Jurkat, Clone E6-1 (cell line): ENCODE results near the gene ZBTB12.

Experiments used
- DNase-seq: peaks from one replicate; pipeline ENCODE4 v3.0.0-alpha.2; 2011; ENCODE audit warnings: low read depth, low spot score
- H3K4me3 ChIP-seq: 2 replicates; pipeline ENCODE4 v1.5.1; 2011; ENCODE audit warnings: mild to moderate bottlenecking, low read length, control low read depth, moderate library complexity

Gene ZBTB12

DNA sequence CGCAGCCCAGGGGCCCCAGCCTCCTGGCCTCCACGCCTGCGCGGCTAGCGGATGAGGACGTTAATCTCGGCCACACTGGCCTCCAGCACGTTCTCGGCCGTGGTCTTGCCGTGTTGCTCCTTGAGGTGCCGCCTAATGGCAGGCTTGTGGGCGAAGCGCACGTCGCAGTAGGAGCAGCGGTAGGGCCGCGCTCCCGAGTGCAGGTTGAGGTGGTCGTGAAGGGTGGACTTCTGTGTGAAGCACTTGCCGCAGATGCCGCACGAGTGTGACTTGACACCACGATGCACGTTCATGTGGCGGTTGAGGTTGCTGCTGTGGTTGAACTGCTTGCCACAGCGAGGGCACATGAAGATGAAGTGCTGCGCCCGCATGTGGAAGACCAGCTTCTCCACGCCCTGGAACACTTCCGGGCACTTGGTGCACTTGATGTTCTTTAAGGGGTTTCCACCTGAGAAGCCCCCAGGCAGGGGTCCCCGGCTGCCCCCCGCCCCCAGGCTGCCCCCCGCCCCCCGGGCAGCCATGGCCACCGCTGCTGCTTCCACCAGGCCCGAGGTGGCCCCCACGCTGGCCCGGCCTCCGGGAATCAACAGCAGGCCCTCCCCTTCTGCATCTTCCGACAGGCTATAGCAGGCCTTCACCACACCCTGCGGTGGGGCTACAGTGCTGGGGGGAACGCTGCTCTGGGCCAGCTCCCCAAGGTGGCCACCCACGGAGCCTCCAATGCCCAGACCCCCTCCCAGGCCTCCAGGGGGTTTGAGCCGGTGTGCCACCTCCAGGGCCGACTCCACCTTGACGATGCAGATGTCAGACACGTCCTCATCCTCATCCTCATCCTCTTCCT lies 1.8 kb downstream of the ZBTB12 start:
- no peak overlapping the region for H3K4me3 ChIP-seq
- DNase-seq = no peak

DNA sequence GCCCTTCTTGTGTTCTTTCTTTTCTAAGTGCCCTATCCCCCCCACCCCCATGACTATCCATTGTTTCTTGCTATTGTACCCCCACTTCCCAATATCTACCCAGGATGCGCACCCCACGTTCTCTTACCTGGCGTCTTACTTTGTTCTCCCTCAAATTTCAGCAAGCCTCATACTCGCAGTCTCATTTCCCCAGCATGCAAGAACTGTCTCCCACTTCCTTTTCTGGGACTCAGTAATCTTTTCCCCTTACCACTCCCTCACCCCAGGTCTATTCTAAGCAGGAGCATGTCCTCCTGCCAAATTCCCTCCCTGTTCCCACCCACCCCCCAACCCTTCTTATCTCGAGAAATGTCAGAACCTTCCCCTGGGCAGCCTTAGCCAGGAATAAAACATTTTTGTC lies 2.7 kb downstream of the ZBTB12 start:
- no peak overlapping the region for H3K4me3 ChIP-seq
- DNase-seq = no peak

DNA sequence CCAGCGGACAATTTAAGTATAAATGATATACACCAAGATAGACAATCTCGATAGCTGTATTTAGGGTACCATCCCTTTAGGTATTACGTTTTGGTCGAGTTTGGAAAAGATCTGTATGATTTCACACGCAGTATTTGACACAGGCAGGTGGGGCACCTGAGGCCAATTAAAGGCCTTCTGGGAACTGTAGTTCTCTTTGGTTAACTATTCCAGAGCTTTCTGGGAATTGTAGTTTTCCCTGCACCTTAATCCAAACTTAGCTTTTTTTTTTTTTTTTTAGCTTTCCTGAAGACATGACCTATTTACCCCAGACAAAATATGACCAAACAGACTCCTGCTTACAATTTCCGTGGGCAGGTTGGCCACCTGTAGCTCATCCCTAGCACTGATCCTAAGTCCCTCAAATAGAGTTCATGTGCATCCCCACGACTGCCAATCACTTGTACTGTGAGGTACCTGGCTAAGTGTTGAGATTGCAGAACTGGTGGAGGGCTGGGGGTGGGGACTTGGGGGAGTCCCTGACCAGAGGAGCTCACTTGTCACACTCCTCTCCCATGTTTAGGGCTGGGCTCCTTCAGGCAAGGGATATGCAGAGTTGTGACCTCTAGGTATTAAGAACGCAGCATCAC lies 3.4 kb downstream of the ZBTB12 start:
- DNase-seq = peak; percentile 49
- H3K4me3 ChIP-seq = peak overlapping the region; percentile 95

DNA sequence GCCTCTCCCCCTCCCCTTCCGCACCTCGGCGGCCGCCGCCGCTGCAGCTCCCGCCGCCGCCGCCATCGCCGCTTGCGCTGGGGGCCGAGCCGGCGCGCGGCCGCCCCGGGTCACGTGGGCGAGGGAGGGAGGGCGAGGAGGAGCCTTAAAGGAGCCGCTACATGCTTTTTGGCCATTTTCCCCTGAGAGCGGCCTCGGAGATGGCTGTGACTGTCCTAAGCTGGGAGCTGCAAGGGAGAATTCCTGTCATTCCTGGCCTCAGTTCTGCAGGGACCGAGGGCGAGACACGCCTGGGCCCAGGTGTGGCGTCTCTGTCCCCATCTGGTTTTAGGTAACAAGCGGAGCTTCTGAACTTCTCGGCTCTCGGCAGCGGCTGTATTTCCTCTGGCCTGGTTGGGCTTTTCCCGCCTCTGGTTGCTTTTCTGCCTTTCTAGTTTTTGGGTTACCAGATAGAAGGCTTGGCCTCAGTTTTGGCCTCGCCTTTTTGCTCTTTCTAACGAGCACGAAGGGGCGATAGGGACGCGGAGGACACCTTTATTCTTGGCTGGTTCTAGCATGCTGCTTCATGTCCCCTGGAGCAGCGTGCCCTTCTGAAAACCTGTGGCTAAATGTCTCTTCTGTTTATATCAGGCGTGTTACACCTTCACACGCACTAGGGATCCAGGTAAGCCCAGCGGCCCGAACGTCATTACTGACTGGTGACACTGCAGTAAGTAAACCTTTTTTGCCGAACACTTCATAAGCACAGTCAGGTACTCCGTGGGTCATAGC lies 4.1 kb downstream of the ZBTB12 start, which contains the start of gene EHMT2:
Gene EHMT2 (minus strand): TSS at position 87 of the 771 bp plus-strand sequence. CDS start 21 bp downstream, at position 66.
- DNase-seq = peak; percentile 68

DNA sequence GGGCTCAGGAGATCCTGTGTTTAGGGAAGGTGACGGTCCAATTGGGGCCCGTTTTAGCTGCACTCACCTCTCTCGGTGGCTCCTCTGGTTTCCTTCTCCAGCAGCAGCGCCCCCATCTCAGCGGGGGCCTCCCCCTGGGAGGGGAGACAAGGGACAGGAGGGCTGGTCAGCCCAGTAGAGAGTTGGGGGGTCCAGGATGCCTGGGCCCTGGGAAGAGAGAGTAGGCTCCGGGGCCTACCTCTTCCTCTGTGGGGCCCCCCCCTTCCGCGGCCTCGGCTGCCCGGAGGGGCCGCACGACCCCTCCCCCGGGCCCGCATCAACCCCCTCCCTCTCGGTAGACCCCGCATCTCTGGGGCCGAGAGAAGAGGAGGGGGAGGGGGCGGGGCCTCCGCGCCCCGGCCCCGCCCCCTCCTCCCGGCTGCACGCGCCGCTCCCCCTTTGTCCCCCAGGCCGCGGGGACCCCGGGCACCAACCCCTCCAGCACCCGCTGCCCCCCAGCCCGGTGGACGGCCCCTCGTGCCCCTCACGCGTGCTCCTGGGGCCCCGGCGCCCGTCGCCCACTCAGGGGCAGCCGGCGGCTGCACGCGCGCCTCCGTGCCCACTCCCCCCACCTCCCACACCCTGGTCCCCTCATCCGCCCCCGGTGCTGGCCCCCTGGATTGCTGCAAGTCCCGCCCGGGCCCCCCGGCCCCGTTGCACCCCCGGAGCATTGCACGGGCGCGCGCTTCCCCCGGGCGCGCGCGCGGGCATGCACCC lies 4.9 kb downstream of the ZBTB12 start:
- no peak for DNase-seq
- peak overlapping the region; percentile 95 for H3K4me3 ChIP-seq

More for the DNA sequence above, 4.1 kb downstream of the ZBTB12 start, which contains the start of gene EHMT2:
- H3K4me3 ChIP-seq = peak within 1 kb of the TSS; percentile 95

DNA sequence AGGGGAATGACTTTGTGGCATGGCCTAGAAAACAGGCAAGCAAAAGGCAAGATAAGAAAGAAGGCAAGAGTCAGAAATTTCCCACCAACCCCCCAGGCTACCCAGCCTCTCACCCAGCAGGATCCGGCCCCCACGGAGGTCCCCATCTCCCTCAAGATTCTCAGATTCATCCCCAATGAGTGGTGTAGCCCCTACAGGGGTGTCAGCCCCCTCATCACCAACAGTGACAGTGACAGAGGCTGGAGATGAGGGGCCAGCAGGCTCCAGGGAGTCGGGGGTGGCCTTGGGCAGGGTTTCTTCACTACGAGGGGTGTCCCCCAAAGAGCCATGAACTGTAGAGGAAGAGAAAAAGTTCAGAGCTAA lies 5.4 kb downstream of the ZBTB12 start:
- no peak for DNase-seq

DNA sequence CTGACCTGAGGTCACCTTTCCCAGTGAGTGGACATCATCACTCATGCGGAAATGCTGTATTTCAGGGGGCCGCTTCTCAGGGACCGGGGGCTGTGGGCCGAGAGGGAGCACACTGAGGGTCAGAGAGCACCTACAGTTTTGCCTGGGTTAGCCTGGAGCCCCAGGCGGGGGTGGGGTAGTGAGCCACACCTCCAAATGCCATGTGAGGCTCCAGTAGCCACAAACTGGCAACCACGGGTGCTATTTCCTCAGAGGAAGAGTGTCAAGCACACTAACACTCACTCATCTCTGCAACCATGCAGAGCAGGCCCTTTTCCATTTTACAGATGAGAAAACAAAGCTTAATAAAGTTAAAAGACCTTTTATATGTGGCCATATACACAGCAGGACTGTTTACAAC lies 9.1 kb downstream of the ZBTB12 start:
- no peak overlapping the region for H3K4me3 ChIP-seq
- no peak for DNase-seq

More for the DNA sequence above, 5.4 kb downstream of the ZBTB12 start:
- H3K4me3 ChIP-seq = peak overlapping the region; percentile 95

DNA sequence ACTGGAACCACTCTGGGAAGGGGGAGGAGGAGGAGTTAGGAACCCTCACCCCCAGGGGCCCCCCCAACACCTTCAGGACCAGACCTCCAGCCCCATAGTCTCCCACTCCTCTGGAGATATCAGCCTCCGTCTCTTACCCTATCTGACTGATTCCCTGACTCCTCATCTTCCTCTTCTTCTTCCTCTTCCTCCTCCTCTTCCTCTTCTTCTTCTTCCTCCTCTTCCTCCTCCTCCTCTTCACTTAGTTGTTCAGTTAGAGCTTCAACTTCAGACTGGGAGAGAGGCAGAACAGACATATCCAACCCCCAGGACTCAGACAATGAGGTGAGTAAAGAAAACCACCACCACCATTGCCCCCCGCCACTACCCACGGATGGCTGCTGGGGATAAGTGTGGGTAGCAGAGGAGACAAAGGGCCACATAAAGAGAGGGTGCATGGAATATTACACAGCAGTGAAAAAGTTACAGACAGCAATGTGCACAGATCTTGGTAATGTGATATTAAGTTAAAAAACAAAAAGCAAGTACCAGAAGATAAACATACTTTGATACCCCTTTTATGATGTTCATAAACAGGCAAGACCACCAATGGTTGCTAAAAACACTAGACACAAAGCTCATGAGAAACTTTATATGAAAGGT lies 12.4 kb downstream of the ZBTB12 start:
- H3K4me3 ChIP-seq = no peak overlapping the region
- no peak for DNase-seq

DNA sequence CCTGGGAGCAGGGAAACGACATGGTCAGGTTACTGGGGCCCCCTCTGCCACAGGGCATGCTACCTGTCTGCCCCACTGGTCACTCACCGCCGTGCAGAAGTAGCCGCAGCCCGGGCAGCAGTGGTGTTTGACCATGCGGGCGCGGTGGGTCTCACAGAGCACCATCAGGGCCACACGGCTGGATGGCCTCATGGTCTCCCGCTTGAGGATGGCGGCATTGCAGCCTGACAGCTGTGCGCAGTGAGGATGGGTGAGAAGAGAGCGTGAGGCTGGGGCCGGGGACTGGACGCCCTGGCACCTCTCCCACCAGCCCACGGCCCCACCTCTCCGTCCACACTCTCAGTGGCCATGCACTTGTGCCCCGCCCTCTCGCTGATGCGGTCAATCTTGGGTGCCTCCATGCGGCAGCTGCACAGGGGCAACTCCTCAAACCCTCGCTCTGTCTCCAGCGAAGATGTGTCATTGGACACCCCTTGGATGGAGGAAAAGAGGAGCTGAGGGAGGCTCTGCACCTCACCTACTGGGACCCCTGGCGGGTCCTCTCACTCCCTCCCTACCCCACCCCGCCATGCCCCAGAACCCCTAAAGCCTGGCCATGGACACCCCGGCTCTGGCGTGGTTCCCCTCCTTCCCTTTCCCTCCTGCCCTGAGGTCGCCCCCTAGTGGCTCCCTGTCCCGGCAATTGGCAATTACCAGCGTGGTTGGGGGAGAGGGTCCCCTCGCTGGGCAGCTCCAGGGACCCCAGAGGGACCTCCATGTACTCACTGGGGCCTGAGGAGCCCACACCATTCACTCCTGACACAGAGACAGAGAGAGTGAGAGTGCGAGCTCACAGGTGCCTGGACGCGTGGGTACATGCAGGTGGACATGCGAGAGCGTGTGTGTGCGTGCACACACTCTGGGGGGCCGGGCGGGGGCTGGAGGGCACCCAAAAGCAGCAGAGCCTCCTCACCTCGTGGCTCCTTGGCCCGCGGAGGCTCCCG lies 13.3 kb downstream of the ZBTB12 start:
- no peak overlapping the region for H3K4me3 ChIP-seq
- no peak for DNase-seq

DNA sequence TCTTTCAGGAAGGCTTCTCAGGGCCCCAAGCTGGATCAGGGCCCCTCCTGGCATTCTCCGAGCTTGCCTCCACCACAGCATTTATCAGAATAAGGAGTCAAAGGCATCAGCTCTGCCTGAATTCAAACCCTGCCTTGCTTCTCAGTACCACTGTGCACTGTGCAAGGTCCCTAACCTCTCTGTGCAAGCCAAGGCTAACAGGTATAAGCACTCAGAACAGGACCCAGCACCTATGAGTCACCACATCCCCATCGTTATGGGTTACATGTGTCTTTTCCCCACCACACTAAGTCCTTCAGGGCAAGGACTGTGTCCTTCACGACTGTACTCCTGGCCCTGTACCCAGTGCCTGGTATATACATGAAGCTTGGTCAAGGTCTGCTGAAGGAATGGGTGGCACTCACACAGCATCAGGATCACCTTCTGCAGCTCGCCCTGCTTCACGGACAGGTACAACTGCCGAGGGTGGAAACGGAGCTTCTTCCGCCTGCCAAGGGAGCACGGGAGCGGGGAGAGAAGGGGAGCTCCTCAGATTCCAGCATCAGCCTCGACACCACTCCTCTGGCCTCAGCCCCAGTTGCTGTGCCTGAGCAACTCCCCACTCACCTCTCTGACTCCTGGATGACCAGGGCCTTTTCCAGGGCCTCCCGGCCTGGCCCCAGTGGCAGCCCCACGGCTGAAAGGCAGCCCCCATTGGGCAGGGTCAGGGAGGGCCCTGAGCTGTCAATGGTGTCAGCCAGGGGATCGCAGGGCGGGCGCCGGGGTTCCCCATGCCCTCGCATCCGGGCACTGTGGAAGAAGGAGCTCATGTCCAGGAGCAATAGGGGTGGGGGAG lies 14.5 kb downstream of the ZBTB12 start:
- no peak overlapping the region for H3K4me3 ChIP-seq
- DNase-seq = no peak

DNA sequence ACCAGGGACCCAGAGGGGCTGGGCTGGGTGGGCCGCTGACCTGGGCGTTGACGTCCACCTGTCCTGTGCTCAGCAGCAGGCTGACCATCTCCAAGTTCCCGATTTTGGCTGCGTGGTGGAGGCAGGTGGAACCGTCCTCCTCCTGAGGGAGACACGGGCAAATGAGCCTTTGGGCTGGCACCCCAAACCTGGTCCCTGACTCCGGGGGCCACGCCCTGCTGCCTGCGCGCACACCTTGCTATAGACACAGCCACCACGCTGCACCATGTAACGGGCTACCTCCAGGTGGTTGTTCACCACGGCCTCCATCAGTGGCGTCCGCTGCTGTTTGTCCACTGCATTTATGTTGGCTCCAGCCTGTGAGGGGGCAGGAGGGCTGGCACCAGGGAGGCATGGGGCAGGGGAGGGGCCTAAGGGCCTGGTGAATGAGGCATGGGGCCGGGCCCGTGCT lies 15.3 kb downstream of the ZBTB12 start:
- H3K4me3 ChIP-seq = no peak overlapping the region
- DNase-seq = no peak

DNA sequence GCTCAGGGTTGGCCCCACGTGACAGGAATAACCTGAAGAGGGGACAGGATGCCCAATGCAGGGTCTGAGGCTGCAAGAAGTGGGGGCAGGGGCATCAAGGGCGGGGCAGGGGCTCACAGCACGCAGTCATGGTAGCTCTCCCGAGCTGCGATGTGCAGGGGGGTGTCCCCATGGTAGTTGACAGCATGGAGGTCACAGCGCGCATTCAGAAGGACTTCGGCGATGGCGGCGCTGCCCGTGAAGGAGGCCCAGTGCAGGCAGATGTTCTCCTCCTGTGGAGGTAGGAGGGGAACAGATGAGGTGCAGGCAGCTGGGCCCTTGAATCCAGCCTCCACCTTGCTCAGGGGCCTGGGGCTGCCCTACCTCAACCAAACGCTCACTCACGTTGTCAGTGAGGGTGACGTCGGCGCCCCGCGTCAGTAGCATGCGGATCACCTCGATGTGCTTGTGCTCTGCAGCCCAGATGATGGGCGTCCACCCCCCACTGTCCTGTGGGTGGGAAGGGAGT lies 17.3 kb downstream of the ZBTB12 start:
- H3K4me3 ChIP-seq = no peak overlapping the region
- DNase-seq = no peak

DNA sequence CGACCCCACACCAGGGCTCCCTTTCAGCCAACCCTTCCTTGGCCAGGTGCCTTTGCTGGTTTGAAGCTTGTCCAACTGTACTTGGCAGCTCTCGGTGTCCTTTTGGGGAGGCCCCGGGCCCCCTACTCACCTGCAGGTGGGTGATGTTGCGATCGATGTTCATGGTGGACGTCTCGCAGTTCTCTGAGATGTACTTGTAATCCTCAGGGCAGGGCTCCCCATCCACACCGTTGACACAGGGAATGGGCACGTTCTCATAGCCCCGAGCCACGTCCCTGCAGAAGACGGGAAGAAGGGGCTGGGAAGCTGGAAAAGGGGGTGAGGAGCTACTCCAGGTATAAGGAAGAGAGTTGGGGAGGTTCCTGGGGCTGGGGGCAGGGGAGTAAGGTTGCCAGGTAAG lies 18.2 kb downstream of the ZBTB12 start:
- no peak for DNase-seq
- H3K4me3 ChIP-seq = no peak overlapping the region

DNA sequence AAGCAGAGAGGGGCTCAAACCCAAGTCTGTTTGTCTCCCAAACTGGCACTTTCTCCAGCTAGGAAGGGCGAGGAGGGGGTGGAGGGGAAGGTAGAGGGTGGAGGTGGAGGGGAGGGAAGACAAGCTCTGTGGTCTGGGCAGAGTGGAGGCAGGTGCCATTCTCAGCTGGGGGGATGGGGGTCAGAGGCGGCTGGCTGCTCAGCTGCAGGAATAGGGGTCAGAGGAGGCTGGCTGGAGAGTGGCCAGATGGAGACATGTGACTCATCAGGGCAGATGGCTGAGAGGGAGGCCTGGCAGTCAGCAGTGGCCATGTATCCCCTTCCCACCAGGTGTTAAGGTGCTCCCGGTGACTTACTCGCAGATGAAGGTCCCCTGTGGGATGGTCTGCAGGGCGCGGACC lies 19.5 kb downstream of the ZBTB12 start:
- DNase-seq = no peak
- no peak overlapping the region for H3K4me3 ChIP-seq

DNA sequence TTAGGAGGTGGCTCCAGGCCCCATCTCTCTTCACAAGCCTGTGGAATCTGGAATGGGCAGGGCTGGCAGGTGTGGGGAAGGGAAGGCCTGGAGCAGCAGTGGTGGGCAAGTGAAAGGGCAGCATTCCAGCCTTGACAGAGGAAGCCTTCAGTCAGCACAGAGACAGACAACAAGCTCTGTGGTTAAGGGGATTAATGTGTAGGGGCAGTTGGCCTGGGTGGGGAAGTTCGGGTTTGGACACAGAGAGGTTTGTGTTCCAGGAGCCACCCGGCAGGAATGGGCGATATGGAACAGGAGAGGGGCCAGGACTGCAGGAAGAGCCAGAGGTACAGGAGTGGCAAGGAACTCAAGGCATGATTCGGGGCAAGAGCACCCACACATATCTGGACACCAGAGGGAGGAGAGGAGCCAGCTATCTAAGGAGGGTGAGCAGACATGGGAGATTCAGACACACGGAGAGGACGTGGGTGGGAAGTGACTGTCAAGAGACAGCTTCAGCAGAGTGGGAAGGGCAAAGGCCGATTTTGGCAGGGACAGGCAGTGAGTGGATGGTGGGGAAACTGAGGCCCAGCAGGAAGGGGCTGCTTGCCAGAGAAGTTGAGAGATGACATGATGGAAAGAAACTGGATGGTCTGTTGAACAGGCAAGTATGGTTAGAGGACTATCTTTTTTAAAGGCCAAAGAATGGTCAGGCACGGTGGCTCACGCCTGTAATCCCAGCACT lies 20.6 kb downstream of the ZBTB12 start:
- no peak for DNase-seq
- no peak overlapping the region for H3K4me3 ChIP-seq

DNA sequence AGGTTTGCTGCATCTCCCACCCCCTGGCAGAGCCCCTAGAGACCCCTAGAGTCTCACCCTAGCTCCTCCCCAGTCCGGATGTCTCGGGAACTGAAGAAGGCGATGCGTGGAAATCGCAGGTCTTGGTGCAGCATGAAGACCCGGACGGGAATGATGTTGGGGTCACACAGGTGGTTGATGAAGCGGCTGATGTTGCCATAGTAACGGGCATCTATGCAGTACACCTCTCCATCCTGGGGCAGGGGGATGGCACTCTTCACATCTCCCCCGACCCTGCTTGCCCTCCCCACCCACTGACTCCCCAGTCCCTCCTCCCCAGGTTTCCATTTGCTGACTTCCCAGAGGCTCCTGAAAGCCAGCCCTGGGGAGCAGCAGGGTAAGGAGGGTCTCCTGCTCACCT lies 21.3 kb downstream of the ZBTB12 start:
- no peak for DNase-seq
- H3K4me3 ChIP-seq = no peak overlapping the region
